NCI-H1092 treated with DMSO at 0.1 percent for 48 hours (cell line): ENCODE results near the gene EIF4G3.
"Not testable (repeated sequence)": the region's sequence is repeated elsewhere in the genome, so short reads cannot be mapped to it uniquely, and the experiment has no call there.

Source experiments
- DNase-seq: peaks from one replicate; lab custom pipeline; 2025; lab: John Stamatoyannopoulos, UW

EIF4G3 gene

DNA sequence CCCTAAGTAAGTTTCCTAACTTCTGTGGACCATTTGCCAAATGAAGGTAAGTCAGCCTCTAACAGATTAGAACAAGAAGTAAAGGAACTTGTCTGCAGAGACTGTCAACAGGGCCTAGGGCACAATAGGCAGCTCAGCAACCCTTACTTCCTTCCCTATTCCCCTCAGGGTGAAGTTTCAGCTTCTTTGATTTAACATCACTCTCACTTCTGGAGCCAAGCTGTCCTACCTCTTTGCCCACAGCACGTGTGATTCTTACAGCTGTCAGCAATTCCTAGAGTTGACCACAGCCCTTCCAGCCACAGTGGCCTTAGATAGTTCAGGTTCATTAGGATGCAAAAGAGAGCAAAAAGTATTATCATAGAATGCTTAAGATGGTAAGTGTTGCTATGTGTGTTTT, 7.6 kb upstream of the EIF4G3 start:
- DNase-seq = no peak

DNA sequence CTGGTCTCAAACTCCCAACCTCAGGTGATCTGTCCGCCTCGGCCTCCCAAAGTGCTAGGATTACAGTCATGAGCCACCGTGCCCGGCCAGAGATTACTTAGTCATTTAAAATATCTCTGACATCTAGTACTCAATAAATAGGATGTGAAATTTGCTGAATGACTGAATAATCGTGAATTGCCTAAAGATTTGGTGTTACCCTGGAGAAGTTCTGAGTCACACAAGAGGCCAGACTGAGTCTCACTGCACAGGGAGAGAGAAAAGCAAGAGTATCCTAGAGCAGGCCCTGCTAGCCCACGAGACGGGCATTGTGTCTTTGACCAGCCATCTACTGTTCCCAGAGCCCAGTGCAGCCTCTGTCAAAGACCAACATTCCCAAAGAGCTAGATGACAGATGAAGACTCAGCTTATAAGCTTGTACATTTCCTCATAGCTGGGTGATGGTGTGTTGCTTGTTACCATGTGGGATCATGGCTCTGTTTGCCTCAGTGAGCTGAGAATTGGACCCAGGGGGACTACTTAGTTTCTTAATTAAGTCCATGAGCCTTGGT, 5.6 kb upstream of the EIF4G3 start:
- DNase-seq = no peak

- not testable (repeated sequence) for DNase-seq
These were observed 1.6 kb upstream of the EIF4G3 start for GRCh38 chr1:21178271-21178670.

DNA sequence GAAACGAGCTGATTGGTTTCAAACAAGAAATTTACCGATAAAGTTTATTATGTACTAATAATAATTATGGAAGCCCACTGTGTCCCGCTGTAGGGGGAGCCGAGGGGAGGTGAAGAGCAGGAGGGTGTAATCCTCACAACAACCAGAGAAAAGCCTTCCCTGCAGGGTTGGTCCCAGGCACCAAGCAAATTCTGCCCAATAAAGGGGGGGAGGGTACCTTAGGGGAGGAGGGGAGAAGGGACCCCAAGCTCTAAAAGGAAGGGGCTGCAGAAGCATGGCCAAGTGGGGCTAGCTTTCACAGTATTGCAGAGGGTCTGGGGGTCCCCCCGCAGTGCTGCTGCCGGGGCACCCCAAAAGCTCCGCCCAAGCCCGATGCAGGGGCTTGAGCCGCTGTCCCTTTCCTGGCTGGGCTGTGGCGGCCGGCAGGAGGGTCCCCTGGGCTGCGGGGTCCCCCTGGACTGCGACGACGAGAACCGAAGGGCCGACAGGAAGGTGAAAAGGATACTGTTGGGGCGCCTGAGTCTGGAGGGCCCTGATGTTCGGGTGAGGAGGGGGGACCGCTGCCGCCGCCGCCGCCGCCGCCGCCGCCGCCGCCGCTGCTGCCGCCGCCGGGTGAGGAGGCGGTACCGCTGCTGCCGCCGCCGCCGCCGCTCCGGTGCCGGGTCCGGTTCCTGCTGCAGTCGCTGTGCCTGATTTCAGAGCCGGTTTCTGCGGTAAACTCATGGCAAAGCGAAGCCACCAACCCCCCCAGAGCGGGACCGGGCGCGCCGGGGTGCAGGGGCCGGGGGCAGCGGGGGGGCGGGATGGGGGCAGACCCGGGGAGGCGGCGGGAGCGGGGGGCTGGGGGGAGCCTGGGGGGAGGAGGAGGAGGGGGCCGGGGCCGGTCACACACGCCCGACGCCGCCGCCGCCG, 771 bp downstream of the EIF4G3 start:
- peak; percentile 58 for DNase-seq

GRCh38 chr1:21175324-21175669, 1.4 kb downstream of the EIF4G3 start:
- no peak for DNase-seq

- no peak for DNase-seq
These were observed 1.9 kb downstream of the EIF4G3 start for GRCh38 chr1:21174654-21175323.

DNA sequence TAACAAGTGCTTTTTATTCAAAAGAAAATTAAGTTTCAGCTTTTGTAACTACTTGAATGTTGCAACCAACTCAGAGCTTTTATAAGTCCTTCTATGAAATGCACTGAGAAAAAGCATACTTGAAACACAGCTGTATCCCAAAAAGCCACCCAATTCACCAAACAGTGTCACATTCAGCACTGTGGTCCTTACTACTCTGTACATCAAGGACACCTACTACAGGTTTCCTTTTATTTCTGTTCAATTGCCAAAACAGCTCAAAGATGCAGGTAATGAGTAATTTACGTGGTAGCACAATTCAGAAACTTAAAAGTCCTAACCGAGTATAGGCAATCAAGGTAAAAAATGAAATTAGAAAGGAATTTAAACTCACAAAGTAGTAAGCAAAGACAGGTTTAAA, 2.5 kb downstream of the EIF4G3 start:
- no peak for DNase-seq

GRCh38 chr1:21173096-21173495, 3.6 kb downstream of the EIF4G3 start:
- DNase-seq = not testable (repeated sequence)

GRCh38 chr1:21170837-21171236, 5.9 kb downstream of the EIF4G3 start:
- not testable (repeated sequence) for DNase-seq

DNA sequence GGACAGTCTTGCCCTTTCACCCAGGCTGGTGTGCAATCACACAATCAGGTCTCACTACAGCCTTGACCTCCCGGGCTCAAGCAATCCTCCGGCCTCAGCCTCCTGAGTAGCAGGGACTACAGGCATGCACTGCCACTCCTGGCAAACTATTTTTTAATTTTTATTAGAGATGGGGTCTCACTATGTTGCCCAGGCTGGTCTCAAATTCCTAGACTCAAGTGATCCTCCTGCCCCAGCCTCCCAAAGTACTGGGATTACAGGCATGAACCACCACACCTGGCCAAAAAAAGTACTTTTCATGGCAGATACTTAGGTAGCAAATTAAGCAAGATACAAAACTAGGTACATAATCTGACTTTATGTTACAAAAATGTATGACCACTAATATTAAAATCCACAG, 8.3 kb downstream of the EIF4G3 start:
- DNase-seq = no peak

GRCh38 chr1:21165646-21166045, 11.1 kb downstream of the EIF4G3 start:
- no peak for DNase-seq

GRCh38 chr1:21165076-21165475, 11.6 kb downstream of the EIF4G3 start:
- peak; percentile 36 for DNase-seq

DNA sequence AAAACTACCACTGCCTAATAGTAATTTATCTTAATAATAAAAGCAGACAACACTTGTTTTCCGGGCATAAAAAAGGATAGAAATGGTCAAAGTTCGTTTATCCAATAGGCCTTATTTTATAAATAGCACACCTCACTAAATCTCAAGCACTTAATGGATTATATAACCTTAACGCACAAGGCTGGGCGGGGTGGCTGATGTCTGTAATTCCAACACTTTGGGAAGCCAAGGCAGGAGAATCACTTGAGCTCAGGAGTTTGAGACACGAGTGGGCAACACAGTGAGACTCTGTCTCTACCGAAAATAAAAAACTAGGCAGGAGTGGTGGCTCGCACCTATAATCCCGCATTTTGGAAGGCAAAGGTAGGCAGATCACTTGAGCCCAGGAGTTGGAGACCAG, 12.4 kb downstream of the EIF4G3 start:
- DNase-seq = no peak

DNA sequence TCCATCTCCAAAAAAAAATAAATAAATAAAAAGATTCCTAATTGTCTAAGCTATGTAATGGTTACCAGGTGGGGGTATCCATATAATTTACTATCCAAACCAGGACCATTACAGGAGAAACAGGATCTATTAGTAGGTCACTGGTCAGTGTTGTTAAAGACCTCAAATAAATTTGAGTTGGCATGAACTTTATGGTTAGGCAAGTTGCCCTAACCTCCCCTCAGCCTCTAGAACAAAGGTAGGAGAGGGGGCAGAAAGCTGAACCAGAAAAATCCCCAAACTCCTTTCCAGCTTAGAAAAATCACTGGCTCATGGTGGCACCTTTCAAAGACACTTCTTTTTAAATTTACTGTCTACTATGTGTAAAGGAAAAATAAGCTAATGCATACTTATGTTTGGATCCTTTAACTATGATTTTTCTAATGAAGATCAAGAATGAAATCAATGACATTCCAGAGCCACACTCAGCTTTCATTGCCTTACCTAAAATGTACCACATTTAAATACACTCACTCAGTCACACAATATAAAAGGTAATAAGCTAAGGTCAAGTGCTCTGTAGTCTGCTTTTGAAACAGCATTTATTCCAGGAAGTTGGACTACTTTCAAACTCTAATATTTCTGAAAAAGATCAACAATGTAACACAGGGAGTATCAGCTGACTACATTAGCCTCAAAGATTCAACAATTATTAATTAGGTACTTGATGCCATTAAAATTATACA, 13.8 kb downstream of the EIF4G3 start:
- DNase-seq = no peak

DNA sequence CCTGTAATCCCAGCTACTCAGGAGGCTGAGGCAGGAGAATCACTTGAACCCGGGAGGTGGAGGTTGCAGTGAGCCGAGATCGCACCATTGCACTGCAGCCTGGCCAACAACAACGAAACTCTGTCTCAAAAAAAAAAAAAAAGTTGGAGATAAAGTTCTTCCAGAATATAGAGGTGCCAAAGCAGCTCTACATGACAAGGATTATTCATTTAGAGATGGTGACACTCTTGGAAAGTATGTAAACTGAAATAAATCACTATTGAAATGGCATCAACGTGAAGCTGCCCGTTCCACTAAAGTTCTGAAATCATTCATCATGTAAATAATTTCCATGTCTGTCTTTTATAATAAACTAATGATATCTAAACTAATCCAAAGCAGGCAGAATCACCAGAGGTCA, 14.9 kb downstream of the EIF4G3 start:
- DNase-seq = no peak

GRCh38 chr1:21160263-21160796, 16.4 kb downstream of the EIF4G3 start:
- no peak for DNase-seq

DNA sequence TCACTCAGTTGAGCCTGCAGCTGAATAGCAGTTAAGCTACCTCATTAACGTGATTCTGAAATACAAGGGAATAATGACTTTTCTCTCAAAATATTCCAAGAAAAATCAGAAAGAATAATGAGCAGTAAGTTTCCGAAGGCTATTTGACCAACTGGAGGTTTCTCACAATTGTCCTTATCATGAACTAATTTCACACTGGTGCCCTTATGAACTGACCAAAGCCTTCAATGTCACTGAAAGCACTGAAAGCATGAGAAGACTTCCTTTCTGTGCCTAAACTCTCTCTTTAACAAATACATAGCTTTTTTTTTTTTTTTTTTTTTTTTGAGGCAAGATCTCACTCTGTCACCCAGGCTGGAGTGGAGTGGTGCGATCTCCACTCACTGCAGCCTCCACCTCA, 18.8 kb downstream of the EIF4G3 start:
- DNase-seq = no peak

GRCh38 chr1:21157054-21157453, 19.6 kb downstream of the EIF4G3 start:
- no peak for DNase-seq

GRCh38 chr1:21156019-21156418, 20.7 kb downstream of the EIF4G3 start:
- no peak for DNase-seq

DNA sequence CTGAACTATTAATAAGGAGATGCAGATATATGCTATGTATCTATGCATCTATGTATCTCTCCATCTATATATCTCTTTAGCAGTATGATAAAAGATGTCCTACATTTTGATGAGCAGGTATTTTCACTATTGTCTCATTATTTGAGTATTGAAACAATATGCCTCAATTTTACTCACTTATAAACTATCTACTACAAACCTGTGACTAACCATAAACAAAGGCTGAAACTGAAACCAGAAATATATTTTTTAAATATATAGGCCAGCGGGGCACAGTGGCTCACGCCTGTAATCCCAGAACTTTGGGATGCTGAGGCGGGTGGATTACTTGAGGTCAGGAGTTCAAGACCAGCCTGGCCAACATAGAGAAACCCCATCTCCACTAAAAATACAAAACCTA, 22.0 kb downstream of the EIF4G3 start:
- no peak for DNase-seq

DNA sequence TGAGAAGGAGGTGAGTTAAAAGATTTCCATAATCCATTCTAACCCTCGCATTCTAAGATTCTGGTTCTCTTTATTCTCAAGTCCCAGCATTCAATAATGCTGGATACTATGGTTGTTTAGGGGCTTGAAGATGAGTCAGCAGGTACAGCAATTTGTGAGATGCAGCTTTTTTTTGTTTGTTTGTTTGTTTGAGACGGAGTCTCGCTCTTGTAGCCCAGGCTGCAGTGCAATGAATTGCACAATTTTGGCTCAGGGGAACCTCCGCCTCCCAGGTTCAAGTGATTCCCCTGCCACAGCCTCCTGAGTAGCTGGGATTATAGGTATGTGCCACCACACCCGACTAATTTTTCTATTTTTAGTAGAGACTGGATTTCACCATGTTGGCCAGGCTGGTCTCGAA, 23.3 kb downstream of the EIF4G3 start:
- no peak for DNase-seq

DNA sequence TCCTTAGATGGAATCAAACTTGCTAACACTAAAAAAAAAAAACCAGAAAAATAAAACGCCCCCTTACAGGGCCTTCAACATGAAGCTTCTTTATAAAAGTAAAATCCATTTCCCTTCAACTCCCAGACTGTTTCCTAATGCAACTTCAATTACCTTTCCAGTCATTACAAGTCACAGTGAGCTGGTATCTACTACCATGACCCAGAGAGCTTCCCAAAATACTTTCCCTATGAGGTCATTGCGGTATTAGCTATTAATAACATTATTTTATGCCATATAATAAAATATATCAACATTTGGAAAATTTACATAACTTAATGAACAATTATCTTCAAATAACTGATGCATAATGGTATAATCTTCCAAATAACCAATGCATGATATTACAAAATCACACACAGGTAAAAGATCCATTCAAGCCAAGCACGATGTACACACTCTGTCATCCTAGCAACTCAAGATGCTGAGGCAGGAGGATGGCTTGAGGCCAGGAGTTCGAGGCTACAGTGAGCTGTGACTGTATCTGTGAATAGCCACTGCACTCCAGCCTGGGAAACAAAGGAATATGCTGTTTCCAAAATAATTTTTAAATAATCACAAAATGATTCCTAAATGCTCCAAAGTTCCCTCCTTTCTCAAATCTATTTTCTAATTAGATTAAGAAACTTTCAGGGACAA, 24.1 kb downstream of the EIF4G3 start:
- no peak for DNase-seq
